KOPT-K1 (cell line): ENCODE results near the gene BICRA.
A peak's percentile ranks its signal among the peaks of the same experiment; 100 is the strongest.
"Not testable (repeated sequence)": the region's sequence is repeated elsewhere in the genome, so short reads cannot be mapped to it uniquely, and the experiment has no call there.

Experiments used
- H3K27ac ChIP-seq: fragments of 200-600 bp; sonication (generic); 2 replicates; pipeline ENCODE4 v1.5.1; 2016; ENCODE audit warnings: antibody characterized with exemption, mild to moderate bottlenecking, low read depth, low read length; ENCODE audit not compliant: poor library complexity, severe bottlenecking
- H3K36me3 ChIP-seq: fragments of 200-600 bp; sonication (generic); 2 replicates; pipeline ENCODE4 v1.5.1; 2017; ENCODE audit warnings: antibody characterized with exemption, mild to moderate bottlenecking, low read length, moderate library complexity; ENCODE audit not compliant: insufficient read depth
- H3K9me3 ChIP-seq: fragments of 200-600 bp; sonication (generic); 2 replicates; pipeline ENCODE4 v1.5.1; 2017; ENCODE audit warnings: antibody characterized with exemption, low read length, mild to moderate bottlenecking; ENCODE audit not compliant: insufficient read depth, poor library complexity, severe bottlenecking

BICRA gene

GRCh38 chr19:47714855-47715254 is 105.9 kb downstream of the BICRA start:
- not testable (repeated sequence) for H3K27ac ChIP-seq, H3K36me3 ChIP-seq
- H3K9me3 ChIP-seq, result peaks cover 12% of the 10 kb centered on the region

DNA sequence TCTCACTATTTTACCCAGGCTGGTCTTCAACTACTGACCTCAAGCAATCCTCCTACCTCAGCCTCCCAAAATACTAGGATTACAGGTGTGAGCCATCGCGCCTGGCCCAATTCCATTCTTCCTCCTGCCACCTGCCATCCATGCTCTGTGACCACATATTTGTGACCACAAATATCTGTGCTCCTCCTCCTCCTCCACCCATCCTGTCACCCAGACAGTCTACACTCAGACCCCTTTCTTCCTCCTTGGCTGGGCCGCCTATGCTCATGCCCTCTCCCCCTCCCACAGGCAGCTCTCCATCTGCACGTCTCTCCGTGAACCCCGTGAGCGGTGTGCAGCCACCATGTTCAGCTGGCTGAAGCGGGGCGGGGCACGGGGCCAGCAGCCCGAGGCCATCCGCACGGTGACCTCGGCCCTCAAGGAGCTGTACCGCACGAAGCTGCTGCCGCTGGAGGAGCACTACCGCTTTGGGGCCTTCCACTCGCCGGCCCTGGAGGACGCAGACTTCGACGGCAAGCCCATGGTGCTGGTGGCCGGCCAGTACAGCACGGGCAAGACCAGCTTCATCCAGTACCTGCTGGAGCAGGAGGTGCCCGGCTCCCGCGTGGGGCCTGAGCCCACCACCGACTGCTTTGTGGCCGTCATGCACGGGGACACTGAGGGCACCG is 107.5 kb downstream of the BICRA start:
- Histone ChIP-seq H3K36me3 (peaks cover 5% of the 10 kb centered on the region; the same call in 1 of the 2 replicates), H3K27ac (no peak overlapping the region)

DNA sequence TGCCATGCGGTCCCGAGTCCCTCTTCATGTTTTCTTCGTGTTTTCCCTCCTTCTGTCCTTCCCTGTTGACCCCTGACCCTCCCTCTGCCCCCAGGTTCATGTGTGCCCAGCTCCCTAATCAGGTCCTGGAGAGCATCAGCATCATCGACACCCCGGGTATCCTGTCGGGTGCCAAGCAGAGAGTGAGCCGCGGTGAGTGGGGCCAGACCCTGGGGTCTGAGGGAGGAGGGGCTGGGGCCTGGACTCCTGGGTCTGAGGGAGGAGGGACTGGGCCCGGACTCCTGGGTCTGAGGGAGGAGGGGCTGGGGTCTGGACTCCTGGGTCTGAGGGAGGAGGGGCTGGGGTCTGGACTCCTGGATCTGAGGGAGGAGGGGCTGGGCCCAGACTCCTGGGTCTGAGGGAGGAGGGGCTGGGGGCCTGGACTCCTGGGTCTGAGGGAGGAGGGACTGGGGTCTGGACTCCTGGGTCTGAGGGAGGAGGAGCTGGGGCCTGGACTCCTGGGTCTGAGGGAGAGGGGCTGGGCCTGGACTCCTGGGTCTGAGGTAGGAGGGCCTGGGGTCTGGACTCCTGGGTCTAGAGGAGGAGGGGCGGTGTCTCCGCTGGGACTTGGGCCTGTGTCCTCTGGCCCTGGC is 109.6 kb downstream of the BICRA start:
- H3K27ac ChIP-seq, H3K36me3 ChIP-seq: not testable (repeated sequence)
- peaks cover 12% of the 10 kb centered on the region for H3K9me3 ChIP-seq

More for the DNA sequence above, 107.5 kb downstream of the BICRA start:
- H3K9me3 ChIP-seq, result peaks cover 12% of the 10 kb centered on the region

DNA sequence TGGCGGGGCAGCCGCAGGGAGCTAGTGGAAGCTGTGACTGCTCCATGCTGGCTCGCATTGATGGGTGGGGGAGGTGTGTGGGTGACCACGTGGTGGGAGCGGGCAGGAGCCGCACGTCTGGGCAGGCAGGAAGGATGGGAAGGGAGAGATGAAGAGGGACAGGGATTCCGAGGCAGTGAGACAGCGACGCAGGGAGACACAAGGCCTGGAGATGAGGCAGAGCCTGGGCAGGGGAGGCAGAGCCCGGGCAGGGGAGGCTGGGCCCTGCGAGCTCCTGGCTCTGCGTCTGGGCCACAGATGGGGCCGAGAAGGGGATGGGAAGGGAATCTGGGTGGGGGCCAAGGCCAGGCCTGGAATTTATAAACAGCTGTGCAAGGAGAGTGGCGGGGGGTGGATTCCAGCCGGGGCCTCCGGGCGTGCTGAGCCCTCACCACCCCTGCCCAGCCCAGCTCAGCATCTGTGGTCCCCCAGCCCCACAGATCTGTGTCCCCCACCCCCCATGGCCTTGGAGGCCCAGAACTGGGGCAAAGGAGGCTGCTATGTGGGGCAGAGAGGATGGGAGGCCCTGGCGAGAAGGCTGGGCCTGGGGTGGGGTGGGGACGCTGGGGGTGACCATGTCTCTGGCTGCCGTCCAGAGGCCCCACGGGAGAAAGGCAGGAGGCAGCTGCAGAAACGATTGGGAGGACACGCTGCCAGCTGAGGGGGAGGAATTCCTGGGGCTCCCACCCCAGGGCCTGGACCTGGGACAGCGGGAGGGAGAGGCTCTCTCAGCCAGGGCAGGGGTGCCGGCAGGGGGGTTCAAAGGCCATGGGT is 110.3 kb downstream of the BICRA start:
- Histone ChIP-seq H3K36me3 (peaks cover 5% of the 10 kb centered on the region; the same call in 1 of the 2 replicates), H3K27ac (no peak overlapping the region), H3K9me3 (peaks cover 5% of the 10 kb centered on the region)

DNA sequence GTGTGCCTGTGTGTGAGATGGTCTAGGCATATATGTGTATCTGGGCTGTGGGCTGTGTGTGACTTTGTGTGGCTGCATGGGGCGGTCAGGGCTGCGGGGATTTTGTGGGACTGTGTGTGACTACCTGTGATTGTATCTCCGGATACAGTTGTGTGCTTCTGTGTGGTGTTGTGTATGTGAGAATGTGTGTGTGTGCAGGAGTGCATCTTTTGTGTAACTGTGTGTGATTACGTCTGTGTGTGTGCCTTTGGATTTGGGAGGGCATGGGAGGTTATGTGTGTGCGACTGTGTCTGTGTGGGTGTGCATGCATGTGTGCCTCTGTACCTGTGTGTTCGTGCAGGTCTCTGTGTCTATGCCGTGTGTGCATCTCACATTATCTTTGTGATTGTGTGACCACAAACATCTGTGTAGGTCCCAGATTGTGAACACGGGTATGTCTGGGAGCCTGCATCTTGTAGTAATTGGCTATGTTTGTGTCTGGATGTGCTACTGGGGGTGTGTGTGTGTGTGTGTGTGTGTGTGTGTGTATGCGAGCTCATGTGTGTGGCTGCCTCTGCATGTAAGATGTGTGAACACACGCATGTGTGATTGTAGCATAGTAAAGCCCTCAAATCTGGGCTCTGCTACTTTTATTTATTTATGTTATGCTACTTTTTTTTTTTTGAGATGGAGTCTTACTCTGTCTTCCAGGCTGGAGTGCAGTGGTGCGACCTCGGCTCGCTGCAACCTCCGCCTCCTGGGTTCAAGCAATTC is 111.9 kb downstream of the BICRA start:
- no peak overlapping the region for H3K27ac ChIP-seq
- H3K9me3 ChIP-seq, result no peaks in the 10 kb centered on the region
- H3K36me3 ChIP-seq, result peaks cover 5% of the 10 kb centered on the region; the same call in 1 of the 2 replicates

DNA sequence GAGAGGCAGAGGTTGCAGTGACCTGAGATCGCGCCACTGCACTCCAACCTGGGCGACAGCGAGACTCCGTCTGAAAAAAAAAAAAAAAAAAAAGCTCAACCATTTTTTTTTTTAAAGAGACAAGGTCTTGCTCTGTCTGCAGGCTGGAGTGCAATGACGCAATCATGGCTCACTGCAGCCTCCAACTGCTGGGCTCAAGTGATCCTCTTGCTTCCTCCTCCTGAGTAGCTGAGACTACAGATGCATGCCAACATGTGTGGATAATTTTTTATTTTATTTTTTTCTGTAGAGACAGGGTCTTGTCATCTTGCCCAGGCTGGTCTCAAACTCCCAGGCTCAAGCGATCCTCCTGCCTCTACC is 114.6 kb downstream of the BICRA start:
- Histone ChIP-seq H3K9me3 (no peaks in the 10 kb centered on the region), H3K36me3 (no peaks in the 10 kb centered on the region), H3K27ac (peak overlapping the region; percentile 19)

DNA sequence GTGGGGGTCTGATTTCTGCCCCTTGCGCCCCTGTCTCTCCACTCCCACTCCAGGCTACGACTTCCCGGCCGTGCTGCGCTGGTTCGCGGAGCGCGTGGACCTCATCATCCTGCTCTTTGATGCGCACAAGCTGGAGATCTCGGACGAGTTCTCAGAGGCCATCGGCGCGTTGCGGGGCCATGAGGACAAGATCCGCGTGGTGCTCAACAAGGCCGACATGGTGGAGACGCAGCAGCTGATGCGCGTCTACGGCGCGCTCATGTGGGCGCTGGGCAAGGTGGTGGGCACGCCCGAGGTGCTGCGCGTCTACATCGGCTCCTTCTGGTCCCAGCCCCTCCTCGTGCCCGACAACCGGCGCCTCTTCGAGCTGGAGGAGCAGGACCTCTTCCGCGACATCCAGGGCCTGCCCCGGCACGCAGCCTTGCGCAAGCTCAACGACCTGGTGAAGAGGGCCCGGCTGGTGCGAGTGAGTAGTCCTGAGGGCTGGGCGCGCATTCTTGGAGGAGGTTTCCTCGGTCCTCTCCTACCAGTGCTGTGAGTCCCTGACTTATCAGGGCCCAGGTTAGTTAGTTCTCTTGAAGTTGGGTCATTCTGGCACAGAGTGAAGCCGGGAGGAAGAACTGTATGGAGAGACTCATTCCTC is 116.9 kb downstream of the BICRA start:
- no peaks in the 10 kb centered on the region for H3K36me3 ChIP-seq
- H3K27ac ChIP-seq, result no peak overlapping the region
- H3K9me3 ChIP-seq, result no peaks in the 10 kb centered on the region

DNA sequence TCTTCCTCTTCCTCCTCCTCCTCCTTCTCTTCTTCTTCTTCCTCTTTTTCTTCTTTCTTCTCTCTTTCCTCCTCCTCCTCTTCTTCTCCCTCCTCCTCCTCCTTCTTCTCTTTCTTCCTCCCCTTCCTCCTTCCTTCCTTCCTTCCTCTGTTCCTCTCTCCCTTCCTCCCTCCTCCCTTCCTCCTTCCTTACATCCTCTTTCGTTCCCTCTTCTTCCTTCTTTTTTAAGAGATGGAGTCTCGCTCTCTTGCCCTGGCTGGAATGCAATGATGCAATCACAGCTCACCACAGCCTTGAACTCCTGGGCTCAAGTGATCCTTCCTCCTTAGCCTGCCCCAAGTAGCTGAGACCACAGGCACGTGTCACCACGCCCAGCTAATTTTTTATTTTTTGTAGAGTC is 117.5 kb downstream of the BICRA start:
- no peak overlapping the region for H3K27ac ChIP-seq
- H3K9me3 ChIP-seq, result no peaks in the 10 kb centered on the region
- no peaks in the 10 kb centered on the region for H3K36me3 ChIP-seq

GRCh38 chr19:47728295-47728694 is 119.4 kb downstream of the BICRA start:
- not testable (repeated sequence) for H3K9me3 ChIP-seq, H3K36me3 ChIP-seq
- H3K27ac ChIP-seq, result peak overlapping the region; percentile 79

GRCh38 chr19:47729468-47729798 is 120.5 kb downstream of the BICRA start:
- Histone ChIP-seq H3K9me3 (no peaks in the 10 kb centered on the region), H3K27ac (peak overlapping the region; percentile 79), H3K36me3 (no peaks in the 10 kb centered on the region)

DNA sequence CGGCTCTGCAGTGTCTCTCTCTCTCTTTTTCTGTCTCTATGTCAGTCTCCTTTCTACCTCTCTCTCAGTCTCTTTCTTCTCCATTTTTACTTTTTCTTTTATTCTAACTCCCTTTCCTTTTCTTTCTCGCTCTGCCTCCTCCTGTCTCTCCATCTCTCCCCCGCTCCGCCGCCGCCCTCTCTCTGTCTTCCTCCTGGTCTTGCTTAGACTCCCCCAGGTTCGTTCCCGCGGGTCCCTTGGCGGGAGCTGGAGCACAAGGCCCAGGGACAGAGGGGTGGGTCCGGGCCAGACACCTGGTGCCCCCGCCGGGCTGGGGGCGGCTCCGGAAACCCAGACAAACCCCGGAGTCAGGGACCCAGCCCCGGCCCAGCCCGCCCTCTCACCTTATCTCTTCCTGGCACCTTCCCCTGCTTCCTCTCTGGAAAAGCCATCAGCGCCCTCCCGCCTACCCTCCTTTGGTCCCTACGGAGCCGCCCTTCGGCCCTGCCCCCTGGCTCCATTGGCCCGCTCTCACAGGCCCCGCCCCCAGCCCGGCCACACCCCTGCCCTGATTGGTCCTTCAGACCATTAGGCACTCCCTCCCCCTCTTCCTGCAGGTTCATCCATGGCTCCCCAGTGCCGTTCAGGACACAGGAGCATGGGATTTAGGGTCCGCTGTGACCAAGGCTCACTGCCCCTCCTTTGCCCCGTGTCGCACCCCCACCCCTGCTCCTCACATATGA is 121.0 kb downstream of the BICRA start:
- no peaks in the 10 kb centered on the region for H3K36me3 ChIP-seq
- no peaks in the 10 kb centered on the region for H3K9me3 ChIP-seq
- peak overlapping the region; percentile 79 for H3K27ac ChIP-seq

DNA sequence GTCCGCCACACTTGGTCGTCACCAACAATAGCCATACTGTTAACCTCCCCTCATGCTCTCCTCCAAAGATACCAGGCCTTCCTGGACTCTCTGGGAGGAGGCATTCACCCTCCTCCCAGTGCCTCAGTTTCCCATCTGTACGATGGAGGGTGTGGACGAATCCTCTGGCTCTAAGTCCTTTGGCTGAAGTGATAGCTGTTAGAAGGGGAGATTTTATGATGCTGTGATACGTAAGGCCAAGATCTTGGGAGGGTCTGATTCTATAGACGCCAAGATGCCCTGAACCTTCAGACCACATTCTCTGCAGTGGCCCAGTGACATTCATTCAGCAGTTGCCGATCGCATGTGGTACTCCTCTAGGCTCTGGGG is 121.6 kb downstream of the BICRA start:
- Histone ChIP-seq H3K36me3 (no peaks in the 10 kb centered on the region), H3K9me3 (no peaks in the 10 kb centered on the region), H3K27ac (peak overlapping the region; percentile 79)

DNA sequence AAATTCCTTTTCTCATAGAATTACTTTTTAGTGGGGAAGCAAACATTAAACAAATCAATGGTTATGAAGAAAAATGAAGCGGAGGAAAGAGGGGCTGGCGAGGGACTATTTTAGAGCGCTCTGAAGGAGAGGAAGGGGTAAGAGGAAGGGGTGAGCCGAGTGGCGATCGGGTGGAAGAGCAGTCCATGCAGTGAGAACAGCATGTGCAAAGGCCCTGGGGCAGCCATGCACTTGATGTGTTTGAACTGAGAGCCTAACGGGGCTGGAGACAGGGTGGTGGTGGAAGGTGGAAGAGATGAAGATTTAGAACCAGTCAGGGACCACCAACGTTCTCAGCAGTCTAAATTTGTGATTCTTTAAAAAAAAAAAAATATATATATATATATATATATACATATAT is 122.0 kb downstream of the BICRA start:
- peak overlapping the region; percentile 79 for H3K27ac ChIP-seq

DNA sequence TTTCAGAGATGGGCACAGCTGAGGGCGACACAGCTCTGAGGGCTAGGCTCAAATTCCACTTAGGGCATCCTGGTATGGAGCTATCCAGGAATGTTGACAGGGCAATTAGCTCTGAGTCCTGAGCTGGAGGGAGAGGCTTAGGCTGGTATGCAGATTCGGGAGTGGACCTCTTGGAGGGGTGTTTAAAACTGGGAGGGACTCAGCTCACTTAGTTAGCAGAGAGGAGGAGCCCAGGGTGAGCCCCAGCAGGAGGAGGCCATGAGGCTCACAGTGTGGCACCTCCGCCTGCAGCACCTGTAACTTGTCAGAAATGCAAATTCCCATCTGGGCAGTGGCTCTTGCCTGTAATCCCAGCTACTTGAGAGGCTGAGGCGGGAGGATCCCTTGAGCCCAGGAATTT is 126.2 kb downstream of the BICRA start:
- Histone ChIP-seq H3K9me3 (no peaks in the 10 kb centered on the region), H3K27ac (no peak overlapping the region), H3K36me3 (no peaks in the 10 kb centered on the region)

More for the DNA sequence above, 122.0 kb downstream of the BICRA start:
- Histone ChIP-seq H3K9me3 (no peaks in the 10 kb centered on the region), H3K36me3 (no peaks in the 10 kb centered on the region)
